GM10266 (cell line): Measurements from ENCODE around the gene MCRIP1.

ENCODE experiments used
- DNase-seq: peaks from one replicate; pipeline ENCODE4 v3.0.0; 2012; ENCODE audit errors: extremely low spot score
- CTCF ChIP-seq: IDR thresholded peaks from 2 replicates; pipeline ENCODE4 v1.5.1; 2012; ENCODE audit warnings: mild to moderate bottlenecking, low read depth; ENCODE audit not compliant: control insufficient read depth, insufficient read depth; ENCODE audit errors: missing control alignments

MCRIP1 gene

GRCh38 chr17:81858967-81859905 lies 26.1 kb upstream of the MCRIP1 start:
- no peak for DNase-seq
- no peak for TF ChIP-seq CTCF

GRCh38 chr17:81858170-81858966 lies 25.3 kb upstream of the MCRIP1 start:
- no peak for DNase-seq

GRCh38 chr17:81854974-81855774 lies 22.1 kb upstream of the MCRIP1 start:
- DNase-seq, result no peak
- TF ChIP-seq CTCF, result peak; percentile 12

More at GRCh38 chr17:81858170-81858966, 25.3 kb upstream of the MCRIP1 start:
- no peak for TF ChIP-seq CTCF

- no peak for TF ChIP-seq CTCF
- no peak for DNase-seq
Measured at GRCh38 chr17:81852237-81852636, 19.1 kb upstream of the MCRIP1 start.

GRCh38 chr17:81851423-81851822 lies 18.3 kb upstream of the MCRIP1 start:
- DNase-seq, result no peak
- no peak for TF ChIP-seq CTCF

- no peak for TF ChIP-seq CTCF
- no peak for DNase-seq
Measured at GRCh38 chr17:81849457-81849856, 16.4 kb upstream of the MCRIP1 start.
